ENCODE results near the gene SP8. TPM values are rescaled to one million over a fixed set of nuclear protein-coding genes. Genes with fewer than 3 reads are reported as not detected.

Gene SP8
- total RNA-seq, 1 donor from 2014 or later, result 1.1 TPM

GRCh38 chr7:20797462-20798080, 10.9 kb upstream of the SP8 start:
- no peak for DNase-seq (ENCODE audit: low spot score, unreplicated experiment)
- H3K4me1 Mint-ChIP-seq (ENCODE audit: low read depth), result peaks cover 8% of the 10 kb centered on the region
- peaks cover 70% of the 10 kb centered on the region for H3K27me3 Mint-ChIP-seq
- no peaks in the 10 kb centered on the region for H3K9me3 Mint-ChIP-seq (ENCODE audit: low read depth)
- no peaks in the 10 kb centered on the region for H3K36me3 Mint-ChIP-seq (ENCODE audit: insufficient read depth)
- TF ChIP-seq CTCF (IDR thresholded peaks at IDR 0.05; ENCODE audit: unreplicated experiment), result no peak
- H3K27ac Mint-ChIP-seq, result peak overlapping the region; percentile 62
- peak overlapping the region; percentile 81 for H3K4me3 Mint-ChIP-seq (ENCODE audit: low read depth)

- DNase-seq (ENCODE audit: low spot score, unreplicated experiment), result no peak
- Mint-ChIP-seq H3K36me3 (ENCODE audit: insufficient read depth) (no peaks in the 10 kb centered on the region), H3K27me3 (peaks cover 75% of the 10 kb centered on the region), H3K4me3 (ENCODE audit: low read depth) (peak overlapping the region; percentile 81), H3K9me3 (ENCODE audit: low read depth) (no peaks in the 10 kb centered on the region), H3K4me1 (ENCODE audit: low read depth) (peaks cover 8% of the 10 kb centered on the region), H3K27ac (peak overlapping the region; percentile 62)
- no peak for TF ChIP-seq CTCF (IDR thresholded peaks at IDR 0.05; ENCODE audit: unreplicated experiment)
Observed at GRCh38 chr7:20797042-20797461, 10.4 kb upstream of the SP8 start.

- H3K4me1 Mint-ChIP-seq (ENCODE audit: low read depth), result peaks cover 8% of the 10 kb centered on the region
Observed at GRCh38 chr7:20796500-20796899, 9.8 kb upstream of the SP8 start.

GRCh38 chr7:20795881-20796280, 9.2 kb upstream of the SP8 start:
- no peaks in the 10 kb centered on the region for H3K9me3 Mint-ChIP-seq (ENCODE audit: low read depth)
- no peak for DNase-seq (ENCODE audit: low spot score, unreplicated experiment)
- H3K4me1 Mint-ChIP-seq (ENCODE audit: low read depth), result peaks cover 10% of the 10 kb centered on the region
- no peak overlapping the region for H3K4me3 Mint-ChIP-seq (ENCODE audit: low read depth)
- peaks cover 86% of the 10 kb centered on the region for H3K27me3 Mint-ChIP-seq
- H3K36me3 Mint-ChIP-seq (ENCODE audit: insufficient read depth), result no peaks in the 10 kb centered on the region
- H3K27ac Mint-ChIP-seq, result no peak overlapping the region
- TF ChIP-seq CTCF (IDR thresholded peaks at IDR 0.05; ENCODE audit: unreplicated experiment), result no peak

More at GRCh38 chr7:20796500-20796899, 9.8 kb upstream of the SP8 start:
- Mint-ChIP-seq H3K27me3 (peaks cover 80% of the 10 kb centered on the region), H3K27ac (no peak overlapping the region), H3K4me3 (ENCODE audit: low read depth) (no peak overlapping the region), H3K36me3 (ENCODE audit: insufficient read depth) (no peaks in the 10 kb centered on the region), H3K9me3 (ENCODE audit: low read depth) (no peaks in the 10 kb centered on the region)
- DNase-seq (ENCODE audit: low spot score, unreplicated experiment), result no peak
- no peak for TF ChIP-seq CTCF (IDR thresholded peaks at IDR 0.05; ENCODE audit: unreplicated experiment)

GRCh38 chr7:20795361-20795760, 8.7 kb upstream of the SP8 start:
- no peak overlapping the region for H3K4me3 Mint-ChIP-seq (ENCODE audit: low read depth)
- no peak for DNase-seq (ENCODE audit: low spot score, unreplicated experiment)
- H3K4me1 Mint-ChIP-seq (ENCODE audit: low read depth), result peaks cover 10% of the 10 kb centered on the region

More at GRCh38 chr7:20795361-20795760, 8.7 kb upstream of the SP8 start:
- Mint-ChIP-seq H3K27ac (no peak overlapping the region), H3K9me3 (ENCODE audit: low read depth) (no peaks in the 10 kb centered on the region), H3K36me3 (ENCODE audit: insufficient read depth) (no peaks in the 10 kb centered on the region), H3K27me3 (peaks cover 90% of the 10 kb centered on the region)
- no peak for TF ChIP-seq CTCF (IDR thresholded peaks at IDR 0.05; ENCODE audit: unreplicated experiment)
